Measurements from ENCODE around the gene PYCARD. TPM values are rescaled to one million over a fixed set of nuclear protein-coding genes. Genes with fewer than 3 reads are reported as not detected.
A peak's percentile ranks its signal among the peaks of the same experiment; 100 is the strongest.

The PYCARD gene
- total RNA-seq, 1 experiment from 2014 or later: 37.5 TPM

DNA sequence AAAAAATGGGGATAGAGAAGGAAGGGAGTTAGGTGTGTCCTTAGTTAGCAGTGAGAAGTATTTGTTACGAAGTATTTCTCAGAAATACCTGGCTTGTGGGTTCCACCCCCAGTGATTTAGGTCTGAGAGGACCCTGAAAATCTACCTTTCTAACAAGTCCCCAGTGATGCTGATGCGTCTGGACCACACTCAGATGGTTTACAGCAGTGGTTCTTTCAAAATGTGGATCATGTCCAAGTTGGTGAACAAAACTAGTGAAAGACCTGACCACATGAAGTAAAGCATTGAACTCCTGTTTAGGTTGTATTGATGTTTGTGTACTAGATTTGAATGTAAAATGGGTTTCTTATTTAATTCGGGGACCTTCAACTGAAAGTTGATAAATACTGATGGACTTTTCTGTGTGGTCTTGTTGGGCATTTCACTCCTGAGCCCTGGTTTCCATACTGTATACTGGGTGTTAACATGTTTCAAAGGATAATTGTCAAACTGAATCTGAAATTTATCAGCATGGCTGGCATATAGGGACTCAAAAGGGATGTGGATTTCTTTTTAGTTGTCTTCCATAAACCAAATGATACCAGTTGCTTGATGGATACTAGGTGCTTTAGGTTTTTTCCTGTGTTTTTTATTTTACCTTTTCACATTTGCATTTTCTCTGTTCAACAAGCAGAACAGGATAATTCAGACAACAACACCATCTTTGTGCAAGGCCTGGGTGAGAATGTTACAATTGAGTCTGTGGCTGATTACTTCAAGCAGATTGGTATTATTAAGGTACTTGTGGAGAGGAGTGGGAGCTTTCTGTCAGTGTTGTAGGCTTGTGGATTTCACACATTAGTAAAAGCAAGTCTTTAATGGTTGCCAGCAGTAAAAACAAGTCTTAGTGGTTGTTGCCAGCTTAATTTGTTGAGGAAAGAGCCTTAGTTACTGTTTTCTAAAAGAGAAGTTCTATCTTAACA, 13.8 kb downstream of the PYCARD start:
- Histone ChIP-seq H3K9me3 (ENCODE audit: control insufficient read depth, low read depth, low read length) (no peaks in the 10 kb centered on the region), H2AK5ac (ENCODE audit: insufficient read length, low read length) (no peak overlapping the region), H2BK120ac (ENCODE audit: low read depth, low read length, poor library complexity, severe bottlenecking) (no peak overlapping the region), H3K79me2 (ENCODE audit: insufficient read depth, low read length) (peaks cover 11% of the 10 kb centered on the region; the same call in 1 of the 2 replicates), H2BK5ac (ENCODE audit: insufficient read length, low read length) (no peak overlapping the region), H3K79me1 (ENCODE audit: insufficient read depth, low read depth, low read length, poor library complexity, severe bottlenecking) (peaks cover 15% of the 10 kb centered on the region), H3K27me3 (ENCODE audit: insufficient read depth, low read length) (no peaks in the 10 kb centered on the region), H4K91ac (ENCODE audit: insufficient read length, low read depth, low read length) (no peak overlapping the region), H3K56ac (ENCODE audit: insufficient read length, low read depth, low read length) (no peak overlapping the region), H2BK20ac (ENCODE audit: low read depth, low read length, poor library complexity, severe bottlenecking) (no peak overlapping the region), H4K20me1 (ENCODE audit: control insufficient read depth, insufficient read depth, insufficient read length) (no peaks in the 10 kb centered on the region), H2BK15ac (ENCODE audit: low read depth, low read length) (no peak overlapping the region), H2AFZ (ENCODE audit: low read length) (no peak overlapping the region), H3K23me2 (ENCODE audit: insufficient read length, low read depth, low read length, poor library complexity, severe bottlenecking) (no peaks in the 10 kb centered on the region), H4K5ac (ENCODE audit: insufficient read length, low read depth, low read length) (no peak overlapping the region), H3K4me2 (ENCODE audit: insufficient read depth, insufficient read length, low read length) (no peak overlapping the region), H3K9ac (ENCODE audit: extremely low read depth, insufficient read length, low read length) (no peak overlapping the region), H3K18ac (ENCODE audit: insufficient read length, low read depth, low read length) (no peak overlapping the region), H3K4me1 (ENCODE audit: insufficient read depth, low read length) (no peaks in the 10 kb centered on the region), H3K27ac (ENCODE audit: insufficient read length, low read depth, low read length) (no peak overlapping the region), H3T11ph (ENCODE audit: low read length) (no peak overlapping the region), H3K14ac (ENCODE audit: insufficient read depth, low read length) (no peak overlapping the region), H2BK12ac (ENCODE audit: insufficient read length, low read depth, low read length) (no peak overlapping the region), H3K23ac (ENCODE audit: insufficient read length, low read depth, low read length) (no peak overlapping the region), H3K4ac (ENCODE audit: low read depth, low read length) (no peak overlapping the region), H4K8ac (replicated peaks; ENCODE audit: insufficient read length, low read depth, low read length) (no peak overlapping the region)
- TF ChIP-seq, protein P1, sequence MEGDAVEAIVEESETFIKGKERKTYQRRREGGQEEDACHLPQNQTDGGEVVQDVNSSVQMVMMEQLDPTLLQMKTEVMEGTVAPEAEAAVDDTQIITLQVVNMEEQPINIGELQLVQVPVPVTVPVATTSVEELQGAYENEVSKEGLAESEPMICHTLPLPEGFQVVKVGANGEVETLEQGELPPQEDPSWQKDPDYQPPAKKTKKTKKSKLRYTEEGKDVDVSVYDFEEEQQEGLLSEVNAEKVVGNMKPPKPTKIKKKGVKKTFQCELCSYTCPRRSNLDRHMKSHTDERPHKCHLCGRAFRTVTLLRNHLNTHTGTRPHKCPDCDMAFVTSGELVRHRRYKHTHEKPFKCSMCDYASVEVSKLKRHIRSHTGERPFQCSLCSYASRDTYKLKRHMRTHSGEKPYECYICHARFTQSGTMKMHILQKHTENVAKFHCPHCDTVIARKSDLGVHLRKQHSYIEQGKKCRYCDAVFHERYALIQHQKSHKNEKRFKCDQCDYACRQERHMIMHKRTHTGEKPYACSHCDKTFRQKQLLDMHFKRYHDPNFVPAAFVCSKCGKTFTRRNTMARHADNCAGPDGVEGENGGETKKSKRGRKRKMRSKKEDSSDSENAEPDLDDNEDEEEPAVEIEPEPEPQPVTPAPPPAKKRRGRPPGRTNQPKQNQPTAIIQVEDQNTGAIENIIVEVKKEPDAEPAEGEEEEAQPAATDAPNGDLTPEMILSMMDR (conservative IDR thresholded peaks at IDR 0.05): no peak
- Mint-ChIP-seq H3K27ac (peak overlapping the region in 2 of 3 experiments; percentile 53 to 74; a peak in 3 of 7 replicates), H3K4me3 (0 out of 5 replicates have a peak overlapping the region, but pooled peaks of 1 of the 2 experiments have one; percentile 1), H3K36me3 (ENCODE audit: insufficient read depth in 1 of 3, low read depth in 3 of 3) (peaks cover 94 to 99% (median 99%) of the 10 kb centered on the region in 3 experiments), H3K4me1 (peaks cover 10 to 15% of the 10 kb centered on the region in 2 experiments; a peak in 3 of 4 replicates), H3K27me3 (ENCODE audit: low read depth) (peaks cover 4% of the 10 kb centered on the region; the same call in 1 of the 2 replicates), H3K9me3 (no peaks in the 10 kb centered on the region; a peak in 1 of 5 replicates)
- DNase-seq: no peak
- whole genome bisulfite sequencing (ENCODE audit: extremely low coverage, insufficient read length, low lambda C conversion rate): no CpG with 5 or more reads among the region's 3 CpGs

All from H9 (cell line).